Stimulated activated naive CD4-positive, alpha-beta T cell treated with Interleukin-2 at 50 U/mL for 16 hours (primary cell): Measurements from ENCODE around the gene GTPBP2.

Experiments
- DNase-seq: peaks from one replicate; lab custom pipeline; 2025; lab: John Stamatoyannopoulos, UW

GTPBP2 gene

DNA sequence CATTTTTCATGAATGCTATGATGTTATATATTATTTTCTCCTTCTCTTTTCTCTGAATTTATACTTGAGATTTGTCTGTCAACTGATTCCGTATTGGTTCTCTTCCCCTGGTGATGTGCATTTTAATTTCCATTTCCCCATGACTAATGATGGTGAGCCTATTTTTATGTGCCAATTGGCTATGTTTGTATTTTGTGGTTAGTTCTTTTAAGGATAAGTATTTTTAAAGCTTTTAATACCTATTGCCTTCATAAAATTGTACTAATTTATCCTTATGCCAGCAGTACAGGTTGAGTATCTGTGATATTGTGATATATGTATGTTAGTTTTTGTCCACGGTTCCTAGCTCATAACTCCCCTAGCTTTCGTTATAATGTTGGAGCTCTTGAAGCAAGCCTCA lies 50.3 kb downstream of the GTPBP2 start:
- DNase-seq, result no peak

DNA sequence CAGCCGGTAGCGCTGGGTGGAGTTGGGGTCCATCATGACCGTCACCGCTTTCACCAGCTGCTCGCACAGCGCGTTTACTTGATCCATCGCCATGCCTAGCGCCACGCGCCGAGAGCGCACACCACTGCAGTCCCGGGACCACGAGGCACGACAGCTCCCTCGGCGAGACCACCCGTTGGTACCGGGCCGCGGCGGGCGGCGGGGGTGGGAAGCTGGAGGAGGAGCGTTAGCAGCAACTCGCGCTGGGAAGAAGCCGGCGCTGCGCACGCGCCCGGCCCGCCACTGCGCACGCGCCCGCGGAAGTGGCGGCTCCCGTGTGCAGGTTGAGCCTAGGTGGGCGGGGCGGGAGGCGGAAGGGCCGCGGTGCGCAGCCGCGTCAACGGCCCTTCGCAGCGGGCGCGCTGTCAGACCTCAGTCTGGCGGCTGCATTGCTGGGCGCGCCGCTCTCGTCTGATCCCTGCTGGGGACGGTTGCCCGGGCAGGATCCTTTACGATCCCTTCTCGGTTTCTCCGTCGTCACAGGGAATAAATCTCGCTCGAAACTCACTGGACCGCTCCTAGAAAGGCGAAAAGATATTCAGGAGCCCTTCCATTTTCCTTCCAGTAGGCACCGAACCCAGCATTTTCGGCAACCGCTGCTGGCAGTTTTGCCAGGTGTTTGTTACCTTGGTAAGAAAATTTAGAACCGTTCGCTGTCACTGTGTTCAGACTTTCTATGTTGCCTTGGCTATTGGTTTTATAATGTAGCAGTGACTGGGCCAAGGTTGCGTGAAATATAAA lies 53.1 kb downstream of the GTPBP2 start, which contains the start of the genes POLH and XPO5:
Gene POLH, plus strand, starts transcription at position 414 of the 780 bp plus-strand sequence. CDS start 6,135 bp downstream, outside the sequence.
Gene XPO5, minus strand, starts transcription at position 267 of the 780 bp plus-strand sequence. Its CDS starts 174 bp downstream, at position 93.
- DNase-seq, result peak; percentile 91

GRCh38 chr6:43575105-43575771 lies 53.8 kb downstream of the GTPBP2 start:
- no peak for DNase-seq

GRCh38 chr6:43572015-43572414 lies 57.0 kb downstream of the GTPBP2 start:
- no peak for DNase-seq

- no peak for DNase-seq
Observed at GRCh38 chr6:43570876-43571441, 58.1 kb downstream of the GTPBP2 start.
